Lower leg skin (tissue), 4 donors: Measurements from ENCODE around the gene PRDM8. TPM values are rescaled to one million over a fixed set of nuclear protein-coding genes. Genes with fewer than 3 reads are reported as not detected.

ENCODE experiments used
- DNase-seq, 2 donors: peaks; one replicate each; pipeline ENCODE4 v3.0.0-alpha.2; 2019; ENCODE audit warnings: low spot score in 2 of 2
- H3K4me3 ChIP-seq: fragments of 200-600 bp; sonication (generic); 2 replicates; pipeline ENCODE4 v1.5.1; 2017; ENCODE audit warnings: mild to moderate bottlenecking, low read depth; ENCODE audit not compliant: poor library complexity, severe bottlenecking
- POLR2A ChIP-seq, 2 donors: fragments of 450-650 bp; IDR thresholded peaks; one replicate each; pipeline ENCODE4 v1.6.1; 2016 to 2017; ENCODE audit warnings: antibody characterized with exemption in 2 of 2, mild to moderate bottlenecking in 1 of 2, moderate library complexity in 1 of 2
- WGBS, 2 donors: methylation state at CpG; one replicate each; pipeline ENCODE4 v1.1.5; 2018; 5-methylcytosine and 5-hydroxymethylcytosine counted together
- intact Hi-C: fragments of 100-400 bp; cut with DNase I; formaldehyde crosslinking; loops from one replicate; pipeline ENCODE4 v1.15.0; 2023; ENCODE audit warnings: low total_unique reads
- total RNA-seq, 4 donors: library from RNA; depleted of rRNA; stranded (reverse); fragments of >200 nt; gene quantifications; one replicate each; pipeline ENCODE4 v1.1.0, GENCODE V29; 2016
- TF ChIP-seq, protein P1 (sequence below), 3 donors: fragments of 450-650 bp; IDR thresholded peaks; one replicate each; pipeline ENCODE4 v1.5.1; 2016; ENCODE audit warnings: antibody characterized with exemption in 3 of 3, mild to moderate bottlenecking in 3 of 3, moderate library complexity in 2 of 3

PRDM8 gene
- total RNA-seq, 4 donors from 2014 or later, result 1.4 to 4.6 (median 3.9) TPM

DNA sequence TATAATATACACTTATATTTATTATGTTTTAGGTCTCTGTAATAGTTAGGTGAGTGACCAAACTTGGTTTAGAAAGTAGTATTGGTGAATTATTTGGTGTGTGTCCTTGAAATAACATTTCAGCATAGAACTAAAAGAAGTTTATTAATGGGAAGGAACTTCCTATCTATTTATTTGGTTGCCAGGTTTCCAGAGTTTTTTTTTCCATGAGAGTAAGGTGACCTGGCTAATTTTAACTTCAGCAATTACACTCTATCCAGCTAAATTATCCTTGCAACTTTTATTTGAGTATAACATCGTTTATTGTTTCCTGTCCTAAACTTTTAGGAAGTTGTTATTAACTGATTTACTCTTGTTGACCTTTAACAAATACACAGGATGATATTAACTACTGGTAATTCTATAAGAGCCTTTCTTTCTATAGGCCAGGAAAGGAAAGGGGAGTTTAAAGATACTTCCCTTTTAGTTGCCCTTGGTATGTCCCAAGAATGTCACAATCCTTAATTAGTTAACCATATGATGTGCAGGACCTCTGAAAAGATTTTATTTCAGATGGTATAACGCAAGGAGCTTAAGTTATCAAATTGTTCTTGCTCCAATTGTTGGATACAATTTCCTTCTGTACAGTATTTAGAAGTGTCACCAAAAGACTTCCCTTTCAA lies 18.9 kb downstream of the PRDM8 start:
- DNase-seq, result no peak
- intact Hi-C loops, result loop anchor here (5.0 to 10.0 kb wide), 2 partner anchors 1171 to 1264 kb away; no protein-coding TSS in a partner anchor
- TF ChIP-seq, protein P1, sequence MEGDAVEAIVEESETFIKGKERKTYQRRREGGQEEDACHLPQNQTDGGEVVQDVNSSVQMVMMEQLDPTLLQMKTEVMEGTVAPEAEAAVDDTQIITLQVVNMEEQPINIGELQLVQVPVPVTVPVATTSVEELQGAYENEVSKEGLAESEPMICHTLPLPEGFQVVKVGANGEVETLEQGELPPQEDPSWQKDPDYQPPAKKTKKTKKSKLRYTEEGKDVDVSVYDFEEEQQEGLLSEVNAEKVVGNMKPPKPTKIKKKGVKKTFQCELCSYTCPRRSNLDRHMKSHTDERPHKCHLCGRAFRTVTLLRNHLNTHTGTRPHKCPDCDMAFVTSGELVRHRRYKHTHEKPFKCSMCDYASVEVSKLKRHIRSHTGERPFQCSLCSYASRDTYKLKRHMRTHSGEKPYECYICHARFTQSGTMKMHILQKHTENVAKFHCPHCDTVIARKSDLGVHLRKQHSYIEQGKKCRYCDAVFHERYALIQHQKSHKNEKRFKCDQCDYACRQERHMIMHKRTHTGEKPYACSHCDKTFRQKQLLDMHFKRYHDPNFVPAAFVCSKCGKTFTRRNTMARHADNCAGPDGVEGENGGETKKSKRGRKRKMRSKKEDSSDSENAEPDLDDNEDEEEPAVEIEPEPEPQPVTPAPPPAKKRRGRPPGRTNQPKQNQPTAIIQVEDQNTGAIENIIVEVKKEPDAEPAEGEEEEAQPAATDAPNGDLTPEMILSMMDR (IDR thresholded peaks at IDR 0.05), result no peak
- TF ChIP-seq POLR2A (IDR thresholded peaks at IDR 0.05), result no peak
- no peak overlapping the region for H3K4me3 ChIP-seq
- WGBS, 2 donors, result 45 to 53% methylated on average over 2 of the region's 2 CpGs

DNA sequence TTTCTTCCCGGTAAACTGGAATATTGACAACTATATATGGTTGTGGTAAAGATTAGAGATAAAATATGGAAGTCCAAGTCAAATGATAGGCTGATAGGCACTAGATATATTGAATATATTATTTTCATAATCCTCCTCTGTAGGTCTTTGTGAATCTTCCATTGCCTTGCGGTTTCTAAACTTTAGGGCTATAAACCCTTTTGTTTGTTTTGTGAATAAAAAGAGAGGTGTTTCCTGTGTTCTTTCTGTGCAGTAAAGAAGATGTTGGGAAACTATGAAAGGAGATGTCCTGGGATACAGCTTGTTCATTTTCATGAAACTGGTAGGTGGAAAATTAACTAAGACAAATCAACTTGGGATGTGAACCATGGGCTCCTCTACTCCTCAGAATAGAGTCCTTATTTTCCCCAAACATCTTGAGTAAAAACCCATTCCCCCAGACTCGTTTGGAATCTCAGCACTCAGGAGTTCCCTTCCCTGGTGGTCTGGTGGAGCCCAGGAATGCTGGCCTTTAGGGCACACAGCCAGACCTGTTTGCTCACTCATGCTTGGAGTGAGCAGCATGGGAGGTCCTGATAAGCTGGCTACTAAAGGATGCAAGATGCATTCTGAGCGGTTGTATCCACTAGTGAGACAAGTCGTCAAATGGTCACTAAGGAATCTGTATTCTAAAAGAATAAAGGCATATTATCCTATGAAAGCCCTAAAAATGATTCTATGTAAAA lies 22.2 kb downstream of the PRDM8 start:
- 45 to 46% methylated on average over 5 of the region's 5 CpGs for WGBS, 2 donors
- no peak for DNase-seq
- intact Hi-C loops, result loop anchor here (5.0 to 10.0 kb wide), 2 partner anchors 1175 to 1267 kb away; no protein-coding TSS in a partner anchor
- TF ChIP-seq, protein P1 (IDR thresholded peaks at IDR 0.05), result no peak
- no peak for TF ChIP-seq POLR2A (IDR thresholded peaks at IDR 0.05)
- no peak overlapping the region for H3K4me3 ChIP-seq

DNA sequence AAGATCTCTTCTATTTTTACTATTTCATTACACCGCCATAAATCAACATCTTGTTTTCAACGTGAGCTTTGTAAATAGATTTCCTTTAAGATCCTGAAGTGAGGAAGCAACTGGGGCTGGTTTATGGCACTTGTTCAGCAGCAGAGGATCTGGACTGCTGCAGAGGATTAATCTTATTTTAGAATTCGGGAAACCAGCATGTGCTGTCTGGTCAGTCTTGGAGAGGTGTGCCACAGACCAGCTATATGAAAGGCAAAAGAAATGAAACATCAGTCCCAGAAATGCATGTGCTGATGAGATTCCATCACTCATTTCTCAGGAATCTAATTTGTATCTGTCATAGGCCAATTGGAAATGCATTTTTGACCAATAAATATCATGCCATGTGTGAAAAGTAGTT lies 23.4 kb downstream of the PRDM8 start:
- intact Hi-C loops, result no loop called here
- TF ChIP-seq, protein P1 (IDR thresholded peaks at IDR 0.05), result no peak
- no peak for TF ChIP-seq POLR2A (IDR thresholded peaks at IDR 0.05)
- H3K4me3 ChIP-seq, result no peak overlapping the region
- 18 to 21% methylated on average over 3 of the region's 3 CpGs for WGBS, 2 donors
- no peak for DNase-seq

DNA sequence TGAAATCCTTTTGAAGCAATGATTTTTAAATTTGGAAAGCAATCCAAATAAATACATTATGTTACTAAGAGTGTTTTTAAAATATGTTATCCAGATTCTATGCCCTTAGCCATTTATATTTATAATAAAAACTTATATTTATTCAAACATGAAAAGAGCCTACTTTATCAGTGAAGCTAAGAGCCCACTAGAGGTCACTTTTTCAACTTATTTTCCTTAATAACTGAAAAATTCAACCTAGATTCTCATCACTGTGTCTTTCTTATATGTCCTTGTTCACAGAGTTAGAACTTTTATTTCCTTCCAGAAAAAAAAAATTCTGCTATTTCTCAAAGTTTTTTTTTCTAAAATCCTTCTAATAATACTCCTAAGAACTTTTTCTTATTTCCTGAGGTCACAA lies 23.9 kb downstream of the PRDM8 start:
- no peak overlapping the region for H3K4me3 ChIP-seq
- intact Hi-C loops, result no loop called here
- no peak for DNase-seq
- TF ChIP-seq POLR2A (IDR thresholded peaks at IDR 0.05), result no peak
- TF ChIP-seq, protein P1 (IDR thresholded peaks at IDR 0.05), result no peak

DNA sequence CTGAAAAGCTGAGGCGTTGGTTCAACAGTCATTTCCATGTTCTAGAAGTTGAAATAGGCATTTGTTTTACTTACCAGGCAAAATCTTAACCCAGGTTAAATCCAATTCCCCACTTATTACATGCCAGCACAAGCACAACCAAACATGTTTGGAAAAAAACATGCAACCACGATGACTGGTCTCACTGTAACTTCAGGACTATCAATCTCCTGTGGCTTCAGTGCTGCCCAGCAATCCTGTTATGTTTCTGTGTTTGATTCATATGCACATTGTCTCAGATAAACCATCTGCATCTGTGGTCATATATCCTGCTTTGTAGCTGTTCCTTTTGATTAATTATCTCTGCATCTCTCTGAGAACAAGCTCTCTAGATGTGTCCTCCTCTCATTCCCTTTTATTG lies 28.3 kb downstream of the PRDM8 start:
- no peak overlapping the region for H3K4me3 ChIP-seq
- DNase-seq, result no peak
- TF ChIP-seq POLR2A (IDR thresholded peaks at IDR 0.05), result no peak
- TF ChIP-seq, protein P1 (IDR thresholded peaks at IDR 0.05), result no peak
- intact Hi-C loops, result no loop called here
- 56 to 66% methylated on average over 2 of the region's 2 CpGs for WGBS, 2 donors
